ENCODE data around the gene PDK2. TPM values are rescaled to one million over a fixed set of nuclear protein-coding genes. Genes with fewer than 3 reads are reported as not detected.

The PDK2 gene
- total RNA-seq, 2 donors from 2014 or later, result 47.1 to 79.5 TPM

GRCh38 chr17:50141026-50141744 is 46.0 kb downstream of the PDK2 start:
- no peak overlapping the region for H3K4me3 ChIP-seq
- H3K9me3 ChIP-seq, result no peaks in the 10 kb centered on the region
- H3K36me3 ChIP-seq, result peaks cover 15 to 19% of the 10 kb centered on the region in 2 donors
- no peak for TF ChIP-seq POLR2A (IDR thresholded peaks at IDR 0.05)
- no peak for TF ChIP-seq POLR2AphosphoS5 (IDR thresholded peaks at IDR 0.05)
- no peak for TF ChIP-seq CTCF (IDR thresholded peaks at IDR 0.05)
- H3K27ac ChIP-seq, result no peak overlapping the region
- no peaks in the 10 kb centered on the region for H3K27me3 ChIP-seq (replicated peaks; ENCODE audit: insufficient read depth)
- DNase-seq (ENCODE audit: low spot score), result no peak
- WGBS, result 92% methylated on average over 16 of the region's 16 CpGs
- H3K4me1 ChIP-seq (replicated peaks), result no peaks in the 10 kb centered on the region
- intact Hi-C loops (cut with DNase I), result no loop called here

- intact Hi-C loops (cut with DNase I), result no loop called here
- WGBS, result 66% methylated on average over 8 of the region's 8 CpGs
- H3K4me3 ChIP-seq, result no peak overlapping the region
- no peaks in the 10 kb centered on the region for H3K4me1 ChIP-seq (replicated peaks)
- TF ChIP-seq POLR2A (IDR thresholded peaks at IDR 0.05) (no peak), CTCF (IDR thresholded peaks at IDR 0.05) (no peak), POLR2AphosphoS5 (IDR thresholded peaks at IDR 0.05) (no peak)
- H3K36me3 ChIP-seq, result peaks cover 15 to 16% of the 10 kb centered on the region in 2 donors
- no peak for DNase-seq (ENCODE audit: low spot score)
- H3K9me3 ChIP-seq, result no peaks in the 10 kb centered on the region
- H3K27me3 ChIP-seq (replicated peaks; ENCODE audit: insufficient read depth), result no peaks in the 10 kb centered on the region
- H3K27ac ChIP-seq, result no peak overlapping the region
Observed at GRCh38 chr17:50141745-50142110, 46.6 kb downstream of the PDK2 start.

GRCh38 chr17:50143461-50144176 is 48.5 kb downstream of the PDK2 start:
- H3K4me3 ChIP-seq, result no peak overlapping the region
- no peak overlapping the region for H3K27ac ChIP-seq
- peaks cover 11 to 14% of the 10 kb centered on the region in 2 donors for H3K36me3 ChIP-seq
- TF ChIP-seq POLR2A (IDR thresholded peaks at IDR 0.05), result no peak
- TF ChIP-seq CTCF (IDR thresholded peaks at IDR 0.05), result no peak
- TF ChIP-seq POLR2AphosphoS5 (IDR thresholded peaks at IDR 0.05), result no peak
- intact Hi-C loops (cut with DNase I), result no loop called here
- no peaks in the 10 kb centered on the region for H3K9me3 ChIP-seq
- peaks cover 11% of the 10 kb centered on the region for H3K4me1 ChIP-seq (replicated peaks)
- DNase-seq (ENCODE audit: low spot score), result no peak
- 91% methylated on average over 20 of the region's 20 CpGs for WGBS
- H3K27me3 ChIP-seq (replicated peaks; ENCODE audit: insufficient read depth), result no peaks in the 10 kb centered on the region

GRCh38 chr17:50144355-50144754 is 49.2 kb downstream of the PDK2 start:
- intact Hi-C loops (cut with DNase I), result no loop called here
- Histone ChIP-seq H3K27ac (no peak overlapping the region), H3K4me1 (replicated peaks) (peaks cover 14% of the 10 kb centered on the region), H3K9me3 (no peaks in the 10 kb centered on the region), H3K4me3 (no peak overlapping the region), H3K36me3 (peaks cover 3 to 8% of the 10 kb centered on the region in 2 donors), H3K27me3 (replicated peaks; ENCODE audit: insufficient read depth) (no peaks in the 10 kb centered on the region)
- DNase-seq (ENCODE audit: low spot score), result no peak
- 74% methylated on average over 6 of the region's 6 CpGs for WGBS
- TF ChIP-seq CTCF (IDR thresholded peaks at IDR 0.05), result no peak
- TF ChIP-seq POLR2AphosphoS5 (IDR thresholded peaks at IDR 0.05), result no peak
- no peak for TF ChIP-seq POLR2A (IDR thresholded peaks at IDR 0.05)
